Activated CD8-positive, alpha-beta memory T cell treated with anti-CD3 and anti-CD28 coated beads, Interleukin-2, amount 50 U/mL, for 4 hours (primary cell): ENCODE measurements around the gene GNG7.
"Not testable (repeated sequence)": the region's sequence is repeated elsewhere in the genome, so short reads cannot be mapped to it uniquely, and the experiment has no call there.

Experiments
- DNase-seq: peaks from one replicate; pipeline ENCODE4 v3.0.0-alpha.2; 2020

GNG7 gene

GRCh38 chr19:2527686-2528085, 174.8 kb downstream of the GNG7 start:
- DNase-seq: no peak

GRCh38 chr19:2527171-2527570, 175.3 kb downstream of the GNG7 start:
- no peak for DNase-seq

- DNase-seq: no peak
Observed at GRCh38 chr19:2524840-2525723, 177.4 kb downstream of the GNG7 start.

- DNase-seq: no peak
Observed at GRCh38 chr19:2524361-2524839, 178.1 kb downstream of the GNG7 start.

- no peak for DNase-seq
Observed at GRCh38 chr19:2523630-2524311, 178.7 kb downstream of the GNG7 start.

GRCh38 chr19:2519482-2519881, 183.0 kb downstream of the GNG7 start:
- DNase-seq: no peak

- DNase-seq: not testable (repeated sequence)
Observed at GRCh38 chr19:2518856-2519255, 183.6 kb downstream of the GNG7 start.

GRCh38 chr19:2517881-2518601, 184.5 kb downstream of the GNG7 start:
- peak; percentile 62 for DNase-seq

GRCh38 chr19:2516727-2517126, 185.8 kb downstream of the GNG7 start:
- no peak for DNase-seq

GRCh38 chr19:2514981-2515518, 187.4 kb downstream of the GNG7 start:
- no peak for DNase-seq

- no peak for DNase-seq
Observed at GRCh38 chr19:2512523-2513431, 189.7 kb downstream of the GNG7 start.

GRCh38 chr19:2511991-2512390, 190.5 kb downstream of the GNG7 start:
- DNase-seq: no peak

GRCh38 chr19:2511570-2511969, 190.9 kb downstream of the GNG7 start:
- DNase-seq: no peak

- DNase-seq: no peak
Observed at GRCh38 chr19:2509096-2509495, 193.4 kb downstream of the GNG7 start.

GRCh38 chr19:2507109-2507508, 195.4 kb downstream of the GNG7 start:
- no peak for DNase-seq

- DNase-seq: not testable (repeated sequence)
Observed at GRCh38 chr19:2506656-2507055, 195.8 kb downstream of the GNG7 start.

- DNase-seq: peak; percentile 82
Observed at GRCh38 chr19:2503521-2504109, 198.9 kb downstream of the GNG7 start.

GRCh38 chr19:2500841-2501261, 201.6 kb downstream of the GNG7 start:
- DNase-seq: no peak

GRCh38 chr19:2500156-2500555, 202.3 kb downstream of the GNG7 start:
- DNase-seq: no peak

GRCh38 chr19:2497186-2497585, 205.3 kb downstream of the GNG7 start:
- DNase-seq: no peak

- no peak for DNase-seq
Observed at GRCh38 chr19:2495651-2496316, 206.7 kb downstream of the GNG7 start.
